H1 (cell line): ENCODE data around the gene TRAF3IP1. TPM values are rescaled to one million over a fixed set of nuclear protein-coding genes. Genes with fewer than 3 reads are reported as not detected.

Source experiments
- CTCF ChIA-PET: fragments of 300-600 bp; sonication (Branson Sonifier 250); formaldehyde crosslinking; loops from one replicate; lab custom pipeline; 2021; ENCODE audit not compliant: partially characterized antibody; lab: Charles Lee
- POLR2A ChIA-PET: fragments of 300-600 bp; sonication (Branson Sonifier 250); formaldehyde crosslinking; loops from one replicate; lab custom pipeline; 2021; ENCODE audit warnings: inconsistent platforms; ENCODE audit not compliant: partially characterized antibody; lab: Charles Lee
- DNase-seq, 2 experiments: peaks; one replicate each; pipeline versions ENCODE4 v3.0.0 to v3.0.0-alpha.2; 2010 to 2022; ENCODE audit warnings: low spot score in 2 of 2, low read depth in 1 of 2, mixed read lengths in 1 of 2
- FAIRE-seq: peaks from 2 replicates; lab custom pipeline; 2011; peaks lifted over from hg19 to GRCh38; lab: Jason Lieb, UNC
- H2AFZ ChIP-seq: 2 replicates; pipeline ENCODE4 v1.8.1; 2012; ENCODE audit warnings: low read length, inconsistent platforms
- H2AK5ac ChIP-seq: 2 replicates; pipeline ENCODE4 v1.6.1; 2013; ENCODE audit warnings: low read depth, low read length
- H2BK120ac ChIP-seq: replicated peaks from 2 replicates; pipeline ENCODE3; 2013; ENCODE audit warnings: low read depth, low read length, inconsistent platforms
- H2BK12ac ChIP-seq: 2 replicates; pipeline ENCODE4 v1.6.1; 2013; ENCODE audit warnings: low read depth, low read length
- H2BK15ac ChIP-seq: 2 replicates; pipeline ENCODE4 v1.6.1; 2013; ENCODE audit warnings: low read length
- H2BK20ac ChIP-seq: 2 replicates; pipeline ENCODE4 v1.6.1; 2013; ENCODE audit warnings: low read length
- H2BK5ac ChIP-seq: 2 replicates; pipeline ENCODE4 v1.6.1; 2013; ENCODE audit warnings: low read depth, low read length
- H3K14ac ChIP-seq: 2 replicates; pipeline ENCODE4 v1.6.1; 2013; ENCODE audit warnings: inconsistent platforms; ENCODE audit not compliant: insufficient read length
- H3K18ac ChIP-seq: 2 replicates; pipeline ENCODE4 v1.6.1; 2013; ENCODE audit warnings: low read length; ENCODE audit errors: extremely low read depth
- H3K23ac ChIP-seq: 2 replicates; pipeline ENCODE4 v1.6.1; 2013; ENCODE audit warnings: inconsistent platforms; ENCODE audit not compliant: insufficient read length
- H3K23me2 ChIP-seq: 2 replicates; pipeline ENCODE4 v1.6.1; 2013; ENCODE audit warnings: low read depth, low read length
- H3K27ac ChIP-seq: 2 replicates; pipeline ENCODE4 v1.6.1; 2011; ENCODE audit warnings: low read depth, low read length, inconsistent platforms
- H3K27me3 ChIP-seq, 4 experiments: replicated peaks in 1 of 4; 1 replicate in 1 of 4; 2 replicates in 3 of 4; pipeline versions ENCODE4 v1.6.1 to v1.8.1; 2011 to 2013; ENCODE audit warnings: low read length in 3 of 4, mild to moderate bottlenecking in 3 of 4, inconsistent platforms in 2 of 4, mixed read lengths in 2 of 4, moderate library complexity in 1 of 4; ENCODE audit not compliant: control insufficient read depth in 3 of 4, insufficient read depth in 3 of 4; ENCODE audit errors: extremely low read depth in 1 of 4
- H3K36me3 ChIP-seq, 4 experiments: 2 replicates each; pipeline versions ENCODE4 v1.6.1 to v1.8.1; 2011 to 2013; ENCODE audit warnings: mild to moderate bottlenecking in 4 of 4, low read length in 3 of 4, moderate library complexity in 2 of 4, control low read depth in 1 of 4, inconsistent platforms in 1 of 4; ENCODE audit not compliant: insufficient read depth in 4 of 4, control insufficient read depth in 2 of 4
- H3K4ac ChIP-seq: replicated peaks from 2 replicates; pipeline ENCODE3; 2013; ENCODE audit warnings: low read length, low read depth, mixed read lengths, inconsistent platforms; ENCODE audit not compliant: insufficient read length
- H3K4me1 ChIP-seq, 4 experiments: replicated peaks in 1 of 4; 1 replicate in 1 of 4; 2 replicates in 3 of 4; pipeline versions ENCODE4 v1.6.1 to v1.8.1; 2011 to 2013; ENCODE audit warnings: low read length in 3 of 4, inconsistent platforms in 2 of 4, mixed read lengths in 1 of 4; ENCODE audit not compliant: insufficient read depth in 4 of 4, control insufficient read depth in 3 of 4
- H3K4me2 ChIP-seq, 2 experiments: 2 replicates each; pipeline versions ENCODE4 v1.6.1 to v1.8.1; 2011 to 2013; ENCODE audit warnings: low read depth in 2 of 2, low read length in 2 of 2, control low read depth in 1 of 2, inconsistent platforms in 1 of 2, mild to moderate bottlenecking in 1 of 2; ENCODE audit not compliant: insufficient read depth in 1 of 2
- H3K4me3 ChIP-seq, 4 experiments: fragments of 200-600, 300-600 bp in 1 of 4; sonication (generic), shearing (Covaris generic), sonication (Bioruptor Twin) in 1 of 4; 2 replicates each; pipeline versions ENCODE4 v1.5.1 to v1.8.1; 2011 to 2016; ENCODE audit warnings: low read length in 4 of 4, low read depth in 3 of 4, control low read depth in 2 of 4, inconsistent platforms in 2 of 4, mild to moderate bottlenecking in 2 of 4, mixed read lengths in 1 of 4, moderate library complexity in 1 of 4; ENCODE audit not compliant: insufficient read depth in 2 of 4; ENCODE audit errors: extremely low read depth in 1 of 4
- H3K56ac ChIP-seq: replicated peaks from 2 replicates; pipeline ENCODE3; 2013; ENCODE audit warnings: low read depth, mild to moderate bottlenecking, mixed read lengths, low read length, inconsistent platforms; ENCODE audit not compliant: insufficient read length
- H3K79me1 ChIP-seq: 2 replicates; pipeline ENCODE4 v1.6.1; 2013; ENCODE audit warnings: low read depth, low read length, control low read depth
- H3K79me2 ChIP-seq, 2 experiments: 2 replicates each; pipeline versions ENCODE4 v1.6.1 to v1.8.1; 2012 to 2013; ENCODE audit warnings: low read length in 2 of 2, mild to moderate bottlenecking in 2 of 2, inconsistent platforms in 1 of 2; ENCODE audit not compliant: insufficient read depth in 2 of 2, control insufficient read depth in 1 of 2
- H3K9ac ChIP-seq, 4 experiments: replicated peaks in 1 of 4; 1 replicate in 1 of 4; 2 replicates in 3 of 4; pipeline versions ENCODE4 v1.6.1 to v1.8.1; 2011 to 2013; ENCODE audit warnings: low read depth in 3 of 4, low read length in 3 of 4, control low read depth in 2 of 4, mild to moderate bottlenecking in 2 of 4, moderate library complexity in 2 of 4, inconsistent platforms in 1 of 4; ENCODE audit errors: extremely low read depth in 1 of 4
- H3K9me3 ChIP-seq, 2 experiments: 2 replicates each; pipeline versions ENCODE4 v1.6.1 to v1.8.1; 2012 to 2013; ENCODE audit warnings: mild to moderate bottlenecking in 2 of 2, moderate library complexity in 2 of 2, control low read depth in 1 of 2, inconsistent platforms in 1 of 2, low read depth in 1 of 2, low read length in 1 of 2, mixed read lengths in 1 of 2; ENCODE audit not compliant: insufficient read depth in 2 of 2
- H4K20me1 ChIP-seq, 2 experiments: replicated peaks in 1 of 2; 2 replicates each; pipeline versions ENCODE3 to v1.8.1; 2011 to 2013; ENCODE audit warnings: inconsistent platforms in 2 of 2, low read length in 2 of 2, mild to moderate bottlenecking in 1 of 2; ENCODE audit not compliant: insufficient read depth in 2 of 2, control insufficient read depth in 1 of 2
- H4K5ac ChIP-seq: 2 replicates; pipeline ENCODE4 v1.6.1; 2013; ENCODE audit warnings: low read length, low read depth, mixed read lengths, inconsistent platforms; ENCODE audit not compliant: insufficient read length
- H4K8ac ChIP-seq: 2 replicates; pipeline ENCODE4 v1.8.0; 2013; ENCODE audit warnings: mild to moderate bottlenecking, moderate library complexity, low read length, inconsistent platforms; ENCODE audit not compliant: insufficient read depth; ENCODE audit errors: extremely low read depth
- H4K91ac ChIP-seq: replicated peaks from 2 replicates; pipeline ENCODE3; 2013; ENCODE audit warnings: low read length, mixed read lengths, inconsistent platforms; ENCODE audit not compliant: insufficient read length
- ASH2L ChIP-seq: fragments of 200-600, 300-600 bp; sonication (generic); IDR thresholded peaks from one replicate; pipeline ENCODE4 v1.7.1; 2017; ENCODE audit warnings: low read length
- BRCA1 ChIP-seq: IDR thresholded peaks from 2 replicates; pipeline ENCODE4 v1.6.1; 2012; ENCODE audit warnings: low read depth, low read length, improper control_type of control experiment
- CHD2 ChIP-seq: IDR thresholded peaks from 2 replicates; pipeline ENCODE4 v1.6.1; 2012; ENCODE audit warnings: low read length, improper control_type of control experiment
- GABPA ChIP-seq: IDR thresholded peaks from 2 replicates; pipeline ENCODE4 v1.6.1; 2011; ENCODE audit warnings: mild to moderate bottlenecking, low read length, moderate library complexity, borderline replicate concordance; ENCODE audit not compliant: insufficient read depth
- JUND ChIP-seq: IDR thresholded peaks from 2 replicates; pipeline ENCODE4 v1.6.1; 2011; ENCODE audit warnings: mild to moderate bottlenecking, improper control_type of control experiment, low read length
- KDM4A ChIP-seq: IDR thresholded peaks from one replicate; pipeline ENCODE4 v1.7.1; 2012; ENCODE audit warnings: low read depth, mild to moderate bottlenecking, moderate library complexity, low read length, inconsistent platforms; ENCODE audit not compliant: severe bottlenecking
- PHF8 ChIP-seq: fragments of 200-600 bp; sonication (generic); conservative IDR thresholded peaks from 2 replicates; pipeline ENCODE4 v1.7.1; 2012; ENCODE audit warnings: low read depth, mild to moderate bottlenecking, inconsistent platforms, low read length, moderate library complexity
- RFX5 ChIP-seq: IDR thresholded peaks from 2 replicates; pipeline ENCODE4 v1.6.1; 2011; ENCODE audit warnings: low read depth, low read length, improper control_type of control experiment, borderline replicate concordance
- SRF ChIP-seq: IDR thresholded peaks from 2 replicates; pipeline ENCODE4 v1.6.1; 2011; ENCODE audit warnings: mild to moderate bottlenecking, low read depth, low read length, moderate library complexity
- YY1 ChIP-seq: IDR thresholded peaks from 2 replicates; pipeline ENCODE4 v1.6.1; 2011; ENCODE audit warnings: low read depth, mild to moderate bottlenecking, low read length
- WGBS, 2 experiments: shearing (Covaris generic) in 1 of 2; methylation state at CpG; one replicate each; pipeline versions ENCODE4 v1.1.6 to v1.1.7; 2013 to 2015; ENCODE audit warnings: low lambda C conversion rate in 2 of 2, mixed read lengths in 2 of 2, inconsistent platforms in 1 of 2, low coverage in 1 of 2, missing lambda C conversion rate in 1 of 2; ENCODE audit not compliant: insufficient replicate concordance in 2 of 2, insufficient coverage in 1 of 2, insufficient read length in 1 of 2; ENCODE audit errors: extremely low coverage in 1 of 2, missing lambda C conversion rate in 1 of 2; 5-methylcytosine and 5-hydroxymethylcytosine counted together
- polyA plus RNA-seq, 7 experiments: library from polyadenylated mRNA; depleted of rRNA in 3 of 7; stranded (reverse) in 5 of 7; unstranded in 2 of 7; fragments of >200 nt in 5 of 7; fragments of 200-250 nt in 2 of 7; gene quantifications; 1 replicate in 5 of 7; 2 replicates in 1 of 7; 4 replicates in 1 of 7; pipeline versions ENCODE4 v1.2.1 to v1.2.3, GENCODE V29; 2011 to 2013; ENCODE audit warnings: missing spikeins in 2 of 7, mixed read lengths in 2 of 7
- total RNA-seq: library from RNA; stranded (reverse); fragmentation: NEBNext Ultra II Directional; extraction: Animal tissue kit (Norgen Biotek cat#: 25700); gene quantifications from 2 replicates; pipeline ENCODE4 v1.2.1, GENCODE V29; 2021

TRAF3IP1 gene
- total and polyA plus RNA-seq, 2 of the 8 experiments (the other 6 are each of a cell fraction or from before 2014, with no cell fraction given), result 2.3 to 17.5 TPM

- CTCF ChIA-PET, result interaction anchor here (0.5 to 1.4 kb wide), 2 partner anchors 13 to 113 kb away, joined by 3 to 5 read pairs; no protein-coding TSS in a partner anchor
These were observed 62.1 kb downstream of the TRAF3IP1 start for GRCh38 chr2:238382381-238382781.

More at GRCh38 chr2:238382381-238382781, 62.1 kb downstream of the TRAF3IP1 start:
- DNase-seq, result no peak
- Histone ChIP-seq H3K18ac (no peak overlapping the region), H3K23me2 (no peaks in the 10 kb centered on the region), H2AK5ac (no peak overlapping the region), H3K79me2 (no peaks in the 10 kb centered on the region), H3K36me3 (peaks cover 0 to 2% (median 0%) of the 10 kb centered on the region in 4 experiments; a peak in 1 of 8 replicates), H2BK120ac (no peak overlapping the region), H3K56ac (no peak overlapping the region), H4K8ac (no peak overlapping the region), H3K9me3 (no peaks in the 10 kb centered on the region), H3K4me3 (no peak overlapping the region), H2AFZ (no peak overlapping the region), H3K23ac (no peak overlapping the region), H3K4me1 (peaks cover 3 to 19% (median 10%) of the 10 kb centered on the region in 4 experiments), H2BK12ac (no peak overlapping the region), H2BK20ac (no peak overlapping the region), H3K4me2 (no peak overlapping the region), H2BK15ac (no peak overlapping the region), H4K5ac (no peak overlapping the region), H3K4ac (no peak overlapping the region), H4K20me1 (no peaks in the 10 kb centered on the region), H3K9ac (no peak overlapping the region), H3K14ac (no peak overlapping the region), H3K27me3 (no peaks in the 10 kb centered on the region), H4K91ac (no peak overlapping the region), H2BK5ac (no peak overlapping the region), H3K27ac (no peak overlapping the region), H3K79me1 (no peaks in the 10 kb centered on the region)
- FAIRE-seq, result no peak
- POLR2A ChIA-PET, result no interaction called here
- WGBS, 2 experiments, result 91% methylated on average over 5 of the region's 5 CpGs; no CpG with 5 or more reads in 1 of the 2 experiments
- TF ChIP-seq PHF8 (no peak), BRCA1 (no peak), JUND (no peak), KDM4A (no peak), CHD2 (no peak), ASH2L (no peak), GABPA (no peak), SRF (no peak), YY1 (no peak), RFX5 (no peak)
